Amygdala (tissue), 56 donors: ENCODE measurements around the gene TBC1D2.
A peak's percentile ranks its signal among the peaks of the same experiment; 100 is the strongest.
"Not testable (repeated sequence)": the region's sequence is repeated elsewhere in the genome, so short reads cannot be mapped to it uniquely, and the experiment has no call there.

Source experiments
- DNase-seq, 56 donors: peaks; one replicate each; lab custom pipeline; 2025; lab: John Stamatoyannopoulos, UW

Gene TBC1D2

DNA sequence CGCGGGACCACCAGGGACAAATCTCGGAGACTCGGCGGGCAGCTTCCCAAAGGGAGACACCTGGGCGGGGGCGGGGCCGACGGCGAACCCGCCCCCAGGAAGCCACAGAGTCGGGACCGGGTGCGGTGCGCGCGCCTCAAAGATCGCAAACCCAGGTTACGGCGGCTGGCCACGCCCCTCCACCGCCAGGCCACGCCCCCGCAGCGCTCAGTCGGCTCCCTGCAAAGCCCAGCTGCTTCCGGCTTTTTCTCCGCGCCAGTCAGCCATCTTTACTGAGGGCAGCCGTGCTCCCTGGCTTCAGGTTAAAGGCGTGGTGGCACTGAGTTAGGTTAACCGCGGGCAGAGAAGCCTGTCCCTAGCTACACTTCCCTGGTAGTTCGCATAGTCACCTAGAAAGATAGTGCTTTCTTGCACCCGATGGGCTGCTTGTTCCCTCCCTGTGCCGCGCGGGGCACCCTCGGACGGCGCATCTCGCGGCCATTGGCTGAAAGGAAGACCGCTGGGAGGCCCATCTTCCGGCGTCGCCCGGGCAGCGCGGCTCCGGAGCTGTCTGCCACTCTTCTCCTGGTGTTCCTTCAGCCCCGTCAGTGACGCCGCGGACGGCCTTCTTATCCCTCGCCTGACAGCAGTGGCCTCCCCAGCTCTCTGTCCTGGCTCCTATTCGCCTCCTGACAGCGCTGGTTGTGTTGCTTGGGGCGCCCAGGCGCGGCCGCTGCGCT is at the start of gene TBC1D2:
Gene TBC1D2, minus strand, starts transcription at position 72 of the 719 bp plus-strand sequence. CDS start 108 bp downstream, outside the sequence.
- peak; percentile 68 to 99 (median 90) for DNase-seq

DNA sequence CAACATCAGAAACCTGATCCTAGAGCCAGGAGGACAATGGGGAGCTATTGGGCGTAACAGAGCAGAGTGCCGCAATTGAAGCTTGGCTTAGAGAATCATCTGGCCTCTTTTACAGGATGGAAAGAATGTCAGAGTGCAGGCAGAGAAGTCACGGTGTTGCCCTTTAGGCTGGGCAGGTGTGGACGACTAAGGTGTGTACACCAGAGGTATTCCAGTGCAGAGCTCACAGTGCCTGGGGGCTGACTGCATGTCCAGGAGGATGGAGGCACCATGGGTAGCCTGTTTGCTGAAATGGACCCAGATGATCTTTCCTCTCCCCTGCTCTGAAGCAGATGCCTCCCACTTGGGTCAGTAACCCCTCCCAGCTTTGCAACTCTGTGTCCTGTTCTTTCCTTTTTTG is 48.9 kb upstream of the TBC1D2 start:
- DNase-seq = no peak

GRCh38 chr9:98303633-98304125 is 48.2 kb upstream of the TBC1D2 start:
- DNase-seq = no peak

DNA sequence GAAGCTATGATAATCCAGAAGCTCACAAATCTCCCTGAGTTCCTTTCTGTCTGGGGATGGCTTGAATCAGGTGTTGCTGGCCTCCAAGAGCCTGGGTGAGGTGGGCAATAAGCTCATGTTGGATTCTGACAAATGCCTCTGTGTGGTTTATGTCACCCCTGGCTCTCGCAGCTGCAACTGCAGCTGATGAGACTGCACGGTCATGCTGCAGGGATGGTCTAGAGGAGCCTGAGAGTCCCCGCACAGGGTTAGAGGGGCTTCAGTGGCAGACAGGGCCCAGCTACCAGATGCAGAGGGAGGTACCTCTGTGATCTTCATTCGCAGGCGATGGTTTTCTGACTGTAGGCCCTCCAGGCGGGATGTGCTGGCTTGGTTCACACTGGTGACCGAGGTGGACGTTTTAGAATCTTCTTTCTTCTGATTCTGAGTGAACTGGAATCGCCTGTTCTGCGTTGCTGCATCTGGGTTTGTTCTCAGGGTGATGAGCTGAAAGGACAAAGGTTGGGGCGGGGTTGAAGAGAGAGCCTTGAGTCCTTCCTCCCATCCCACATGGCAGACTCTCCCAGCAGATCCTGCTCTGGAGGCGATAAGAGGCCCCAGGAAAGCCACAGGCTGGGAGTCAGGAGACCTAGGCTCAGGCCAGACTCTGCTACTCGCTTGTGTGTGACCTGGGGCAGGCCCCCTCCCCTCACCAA is 47.6 kb upstream of the TBC1D2 start:
- DNase-seq = no peak

DNA sequence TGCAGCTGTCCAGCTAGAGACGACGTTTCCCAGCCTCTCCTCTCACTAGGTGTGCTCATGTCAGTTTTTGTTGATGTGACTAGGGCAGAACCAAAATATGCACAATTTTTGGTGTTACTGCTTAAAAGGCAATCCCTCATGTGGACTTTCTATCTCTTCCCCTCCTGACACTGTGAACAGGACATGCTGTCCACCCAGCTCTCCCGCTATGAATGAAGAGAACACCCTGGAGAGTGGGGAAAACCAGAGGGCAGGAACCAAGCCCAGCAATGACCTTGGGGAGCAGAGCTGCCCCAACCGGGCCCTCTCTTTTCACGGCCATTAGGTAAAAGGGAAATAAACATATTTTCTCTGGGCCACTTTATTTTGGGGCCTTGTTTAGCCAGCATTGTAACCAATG is 46.7 kb upstream of the TBC1D2 start:
- DNase-seq = no peak

- DNase-seq = no peak
Observed at GRCh38 chr9:98300611-98301010, 45.2 kb upstream of the TBC1D2 start.

- no peak for DNase-seq
Observed at GRCh38 chr9:98298476-98298875, 43.0 kb upstream of the TBC1D2 start.

GRCh38 chr9:98295824-98296223 is 40.4 kb upstream of the TBC1D2 start:
- no peak for DNase-seq

DNA sequence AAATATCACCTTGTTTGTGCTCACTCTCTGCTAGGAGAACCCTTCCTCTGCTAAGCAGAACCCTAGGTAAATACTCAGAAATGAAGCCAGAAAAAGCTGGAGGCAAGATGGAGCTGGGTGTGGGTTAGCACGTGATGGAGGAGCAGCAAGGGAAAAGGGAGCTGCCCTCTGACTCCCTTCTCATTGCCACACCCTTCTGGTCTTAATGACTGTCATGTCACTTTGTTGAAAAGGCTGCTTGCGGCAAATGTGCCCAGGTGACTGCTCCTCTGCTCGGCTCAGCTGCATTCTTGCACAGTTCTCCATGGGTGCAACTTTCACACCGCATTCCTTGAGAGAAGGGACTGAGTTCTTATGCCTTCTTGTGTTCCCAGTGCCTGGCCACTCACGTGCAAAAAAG is 36.4 kb upstream of the TBC1D2 start:
- DNase-seq = no peak

DNA sequence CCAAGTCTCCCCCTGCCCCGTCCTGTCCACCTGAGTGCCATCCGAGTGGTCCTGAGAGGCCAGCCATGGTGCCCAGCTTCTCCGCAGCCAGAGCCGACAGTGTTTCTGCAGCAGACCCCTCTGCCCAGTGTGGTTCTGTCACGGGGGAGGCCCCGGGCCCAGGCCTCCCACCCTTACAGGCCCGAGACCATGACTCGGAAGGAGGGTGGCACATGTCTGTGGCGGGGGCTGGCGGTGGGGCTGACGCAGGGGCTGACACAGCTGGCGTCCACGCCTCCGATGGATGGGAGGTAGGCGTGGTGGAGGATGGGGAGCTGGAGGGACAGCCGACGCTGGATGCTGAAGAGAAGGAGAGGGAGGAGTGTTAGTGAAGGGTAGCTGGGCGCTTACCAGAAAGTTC is 35.0 kb upstream of the TBC1D2 start:
- DNase-seq = no peak

GRCh38 chr9:98289614-98290201 is 34.3 kb upstream of the TBC1D2 start:
- no peak for DNase-seq

GRCh38 chr9:98288881-98289280 is 33.4 kb upstream of the TBC1D2 start:
- DNase-seq = no peak

GRCh38 chr9:98287384-98287783 is 31.9 kb upstream of the TBC1D2 start:
- no peak for DNase-seq

- DNase-seq = peak in 1 of 56 donors; percentile 1
Observed at GRCh38 chr9:98285446-98285845, 30.0 kb upstream of the TBC1D2 start.

DNA sequence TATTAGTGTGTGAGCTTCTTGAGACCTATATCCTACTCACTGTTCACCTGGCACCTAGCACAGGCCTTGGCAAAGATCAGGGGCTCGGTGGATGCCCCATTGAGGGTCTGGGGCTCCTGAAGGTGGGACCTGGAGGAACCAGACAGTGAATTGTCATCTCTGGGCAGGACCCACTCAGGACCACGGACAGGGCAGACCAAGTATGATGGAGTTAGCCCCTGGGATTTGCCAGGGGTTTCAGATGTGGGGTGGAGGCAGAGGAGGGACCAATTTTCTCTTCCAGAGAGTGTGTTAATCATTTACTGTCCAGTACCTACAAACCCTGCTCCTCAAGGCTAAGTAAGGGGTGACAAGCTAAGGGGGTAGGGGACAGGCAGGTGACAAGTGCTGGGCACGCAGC is 29.3 kb upstream of the TBC1D2 start:
- DNase-seq = no peak

DNA sequence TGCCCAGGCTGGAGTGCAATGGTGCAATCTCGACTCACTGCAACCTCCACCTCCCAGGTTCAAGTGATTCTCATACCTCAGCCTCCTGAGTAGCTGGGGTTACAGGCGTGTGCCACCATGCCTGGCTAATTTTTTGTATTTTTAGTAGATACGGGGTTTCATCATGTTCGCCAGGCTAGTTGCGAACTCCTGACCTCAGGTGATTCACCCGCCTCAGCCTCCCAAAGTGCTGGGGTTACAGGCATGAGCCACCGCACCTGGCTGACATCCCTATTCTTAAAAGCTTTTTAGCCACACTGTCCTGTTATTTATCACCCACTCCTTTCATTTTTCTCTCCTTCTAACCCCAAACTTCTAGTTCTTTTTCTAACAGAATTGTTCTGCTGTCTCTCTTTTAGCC is 27.7 kb upstream of the TBC1D2 start:
- not testable (repeated sequence) for DNase-seq

- no peak for DNase-seq
Observed at GRCh38 chr9:98281281-98281680, 25.8 kb upstream of the TBC1D2 start.

DNA sequence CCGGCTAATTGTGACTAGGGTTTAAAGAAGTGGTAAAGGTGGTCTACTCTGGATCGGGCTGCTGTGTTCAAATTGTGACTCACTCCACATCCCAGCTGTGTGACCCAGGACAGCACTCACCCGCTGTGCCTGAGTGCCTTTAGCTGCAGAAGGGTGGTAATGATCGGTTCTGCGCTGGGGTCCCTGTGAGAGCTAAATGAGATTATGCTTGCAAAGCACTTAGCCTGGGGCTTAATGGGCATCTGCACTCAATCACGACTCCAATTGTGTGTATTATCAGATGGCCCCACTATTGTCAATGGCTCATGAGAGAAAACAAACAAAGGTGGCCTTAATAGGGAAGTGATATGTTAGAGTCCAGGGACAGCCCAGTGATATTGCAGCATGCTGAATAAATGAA is 25.1 kb upstream of the TBC1D2 start:
- no peak for DNase-seq

GRCh38 chr9:98280162-98280561 is 24.7 kb upstream of the TBC1D2 start:
- DNase-seq = no peak

DNA sequence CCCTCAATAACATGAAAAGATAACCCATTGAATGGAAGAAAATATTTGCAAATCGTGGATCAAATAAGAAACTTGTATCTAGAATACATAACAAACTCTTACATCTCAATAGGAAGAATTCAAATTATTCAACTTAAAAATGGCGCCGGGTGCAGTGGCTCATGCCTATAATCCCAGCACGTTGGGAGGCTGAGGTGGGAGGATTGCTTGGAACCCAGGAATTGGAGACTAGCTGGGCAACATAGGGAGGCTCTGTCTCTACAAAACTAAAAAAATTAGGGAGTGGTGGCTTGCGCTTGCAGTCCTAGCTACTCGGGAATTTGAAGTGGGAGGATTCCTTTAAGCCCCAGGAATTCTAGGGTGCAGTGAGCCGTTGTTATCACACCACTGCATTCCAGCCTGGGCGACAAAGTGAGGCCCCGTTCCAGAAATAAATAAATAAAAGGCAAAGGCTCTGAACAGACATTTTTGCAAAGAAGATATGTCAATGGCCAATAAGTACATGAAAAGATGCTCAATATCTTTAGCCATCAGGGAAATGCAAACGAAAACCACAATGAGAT is 21.5 kb upstream of the TBC1D2 start:
- DNase-seq = no peak

DNA sequence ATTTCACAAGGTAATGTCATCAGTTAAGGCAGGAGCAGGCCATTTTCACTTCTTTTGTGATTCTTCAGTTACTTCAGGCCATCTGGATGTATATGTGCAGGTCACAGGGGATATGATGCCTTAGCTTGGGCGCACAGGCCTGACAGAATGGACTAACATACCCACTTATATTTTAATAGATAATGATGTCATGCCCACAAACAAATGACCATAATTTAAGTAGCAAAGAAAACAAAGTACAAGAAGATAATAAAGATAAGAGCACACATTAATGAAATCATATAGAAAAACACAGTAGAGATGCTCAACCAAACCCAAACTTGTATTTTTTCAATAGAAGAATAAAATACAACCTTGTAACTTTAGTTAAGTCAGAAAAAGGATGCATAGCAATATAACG is 19.7 kb upstream of the TBC1D2 start:
- no peak for DNase-seq
